Measurements from ENCODE around the gene PARL. TPM values are rescaled to one million over a fixed set of nuclear protein-coding genes. Genes with fewer than 3 reads are reported as not detected.
A peak's percentile ranks its signal among the peaks of the same experiment; 100 is the strongest.

Gene PARL
- total and polyA plus RNA-seq, 2 of the 8 experiments (the other 6 are each of a cell fraction or from before 2014, with no cell fraction given): 62.7 to 85.0 TPM

- Histone ChIP-seq H3K23ac (ENCODE audit: insufficient read length) (no peak overlapping the region), H2AFZ (ENCODE audit: low read length) (no peak overlapping the region), H3K56ac (replicated peaks; ENCODE audit: insufficient read length, low read depth, low read length) (no peak overlapping the region), H2BK5ac (ENCODE audit: low read depth, low read length) (no peak overlapping the region; the same call in 1 of the 2 replicates), H3K9ac (replicated peaks in 1 of 4; ENCODE audit: extremely low read depth in 1 of 4, low read depth in 3 of 4, low read length in 3 of 4) (no peak overlapping the region), H3K79me2 (ENCODE audit: control insufficient read depth in 1 of 2, insufficient read depth in 2 of 2, low read length in 2 of 2) (no peaks in the 10 kb centered on the region), H3K23me2 (ENCODE audit: low read depth, low read length) (no peaks in the 10 kb centered on the region), H4K20me1 (replicated peaks in 1 of 2; ENCODE audit: control insufficient read depth in 1 of 2, insufficient read depth in 2 of 2, low read length in 2 of 2) (peaks cover 0 to 2% of the 10 kb centered on the region in 2 experiments), H3K9me3 (ENCODE audit: insufficient read depth in 2 of 2, low read depth in 1 of 2, low read length in 1 of 2) (no peaks in the 10 kb centered on the region), H2BK12ac (ENCODE audit: low read depth, low read length) (no peak overlapping the region; the same call in 1 of the 2 replicates), H3K36me3 (ENCODE audit: control insufficient read depth in 2 of 4, insufficient read depth in 4 of 4, low read length in 3 of 4) (no peaks in the 10 kb centered on the region), H2BK15ac (ENCODE audit: low read length) (no peak overlapping the region), H3K27me3 (replicated peaks in 1 of 4; ENCODE audit: control insufficient read depth in 3 of 4, extremely low read depth in 1 of 4, insufficient read depth in 3 of 4, low read length in 3 of 4) (no peaks in the 10 kb centered on the region), H3K4ac (replicated peaks; ENCODE audit: insufficient read length, low read depth, low read length) (no peak overlapping the region), H3K27ac (ENCODE audit: low read depth, low read length) (no peak overlapping the region), H4K5ac (ENCODE audit: insufficient read length, low read depth, low read length) (no peak overlapping the region), H3K4me2 (ENCODE audit: insufficient read depth in 1 of 2, low read depth in 2 of 2, low read length in 2 of 2) (no peak overlapping the region), H2BK120ac (replicated peaks; ENCODE audit: low read depth, low read length) (no peak overlapping the region), H4K8ac (ENCODE audit: extremely low read depth, insufficient read depth, low read length) (no peak overlapping the region), H3K18ac (ENCODE audit: extremely low read depth, low read length) (no peak overlapping the region), H4K91ac (replicated peaks; ENCODE audit: insufficient read length, low read length) (peak overlapping the region; percentile 51), H3K4me3 (ENCODE audit: extremely low read depth in 1 of 4, insufficient read depth in 2 of 4, low read depth in 3 of 4, low read length in 4 of 4) (no peak overlapping the region), H3K4me1 (replicated peaks in 1 of 4; ENCODE audit: control insufficient read depth in 3 of 4, insufficient read depth in 4 of 4, low read length in 3 of 4) (peaks cover 0 to 3% (median under 1%) of the 10 kb centered on the region in 4 experiments; a peak in 3 of 7 replicates), H2AK5ac (ENCODE audit: low read depth, low read length) (no peak overlapping the region), H3K14ac (ENCODE audit: insufficient read length) (no peak overlapping the region), H2BK20ac (ENCODE audit: low read length) (peak overlapping the region; percentile 35; the same call in 1 of the 2 replicates), H3K79me1 (ENCODE audit: low read depth, low read length) (no peaks in the 10 kb centered on the region)
- TF ChIP-seq RFX5 (IDR thresholded peaks at IDR 0.05; ENCODE audit: borderline replicate concordance, low read depth, low read length) (no peak), CEBPB (IDR thresholded peaks at IDR 0.05; ENCODE audit: low read depth, low read length) (no peak)
- CTCF ChIA-PET (ENCODE audit: partially characterized antibody): interaction anchor here (0.8 to 5.3 kb wide), 11 partner anchors 9 to 454 kb away, joined by 3 to 53 read pairs (median 4); partner anchors contain the start of genes EIF2B5 and PARL
- POLR2A ChIA-PET (ENCODE audit: partially characterized antibody): interaction anchor here (2.2 kb wide), 1 partner anchor 112 kb away, joined by 4 read pairs; the partner anchor contains the start of gene ABCC5
- WGBS, 2 experiments (ENCODE audit: extremely low coverage in 1 of 2, insufficient coverage in 1 of 2, insufficient read length in 1 of 2, insufficient replicate concordance in 2 of 2, low coverage in 1 of 2, low lambda C conversion rate in 2 of 2, missing lambda C conversion rate in 1 of 2): 89% methylated on average over 13 of the region's 13 CpGs; no CpG with 5 or more reads in 1 of the 2 experiments
- DNase-seq (ENCODE audit: low read depth in 1 of 2, low spot score in 2 of 2): no peak
- FAIRE-seq: no peak
Measured at GRCh38 chr3:183906234-183906921, 21.7 kb upstream of the PARL start.

Measured in H1 (cell line).